A549 (cell line): ENCODE results near the gene DTWD2.

Source experiments
- CTCF ChIP-seq: fragments of >200 bp; sonication (Bioruptor Twin); formaldehyde crosslinking; IDR thresholded peaks from 3 replicates; pipeline ENCODE4 v1.5.1; 2016
- EP300 ChIP-seq, 2 experiments: fragments of >200 bp; sonication (Bioruptor Twin); formaldehyde crosslinking; IDR thresholded peaks; 2 replicates in 1 of 2; 3 replicates in 1 of 2; pipeline ENCODE4 v1.6.1; 2016 to 2017
- HDAC2 ChIP-seq: fragments of 200-600 bp; sonication (generic); IDR thresholded peaks from 2 replicates; pipeline ENCODE4 v1.6.1; 2016
- HOXB5 ChIP-seq: fragments of 250-450 bp; sonication (Bioruptor Pico); IDR thresholded peaks from 2 replicates; pipeline ENCODE4 v1.5.0; 2020; ENCODE audit warnings: mild to moderate bottlenecking, moderate library complexity
- JUN ChIP-seq, 2 experiments: fragments of >200 bp; sonication (Bioruptor Twin); formaldehyde crosslinking; IDR thresholded peaks; 2 replicates in 1 of 2; 3 replicates in 1 of 2; pipeline ENCODE4 v1.6.1; 2016 to 2017
- NFE2L2 ChIP-seq: fragments of 150-350 bp; conservative IDR thresholded peaks from 2 replicates; pipeline ENCODE4 v1.6.1; 2014; ENCODE audit warnings: low read length
- POLR2A ChIP-seq: IDR thresholded peaks from 2 replicates; pipeline ENCODE4 v1.6.1; 2012; ENCODE audit warnings: mild to moderate bottlenecking, low read length
- RFX5 ChIP-seq: fragments of 450-650 bp; IDR thresholded peaks from 2 replicates; pipeline ENCODE4 v1.7.1; 2014; ENCODE audit warnings: antibody characterized with exemption, mild to moderate bottlenecking, moderate library complexity
- SMC3 ChIP-seq: fragments of >200 bp; sonication (Bioruptor Twin); formaldehyde crosslinking; IDR thresholded peaks from 3 replicates; pipeline ENCODE4 v1.6.1; 2018; ENCODE audit warnings: inconsistent platforms
- SREBF2 ChIP-seq: fragments of 450-650 bp; IDR thresholded peaks from 2 replicates; pipeline ENCODE4 v1.6.1; 2014; ENCODE audit warnings: mild to moderate bottlenecking, moderate library complexity
- TFCP2L1 ChIP-seq: fragments of 250-450 bp; sonication (Bioruptor Pico); IDR thresholded peaks from 2 replicates; pipeline ENCODE4 v1.5.0; 2021; ENCODE audit warnings: mild to moderate bottlenecking
- TF ChIP-seq, protein P1 (sequence below): fragments of 200-600 bp; sonication (generic); IDR thresholded peaks from 2 replicates; pipeline ENCODE4 v1.6.1; 2016; ENCODE audit warnings: antibody characterized with exemption, mild to moderate bottlenecking, moderate library complexity

DNA sequence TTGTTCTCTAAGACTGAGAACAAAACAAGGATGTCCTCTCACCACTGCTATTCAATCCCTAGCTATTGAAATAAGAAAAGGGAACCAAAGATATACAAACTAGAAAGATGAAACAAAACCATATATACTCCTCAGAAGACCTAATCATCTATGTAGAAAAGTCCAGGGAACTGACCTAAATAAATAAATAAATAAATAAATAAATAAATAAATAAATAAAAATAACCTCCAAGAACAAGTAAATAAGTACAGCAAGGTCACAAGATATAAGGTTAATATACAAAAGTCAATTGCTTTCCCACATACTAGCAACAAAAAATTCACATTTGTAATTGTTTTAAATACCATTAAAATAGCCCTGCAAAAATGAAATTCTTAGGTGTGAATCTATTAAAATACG is 54.6 kb downstream of the DTWD2 start:
- TF ChIP-seq CTCF (no peak), SREBF2 (no peak), POLR2A (no peak), RFX5 (no peak), HDAC2 (no peak), TFCP2L1 (CRISPR knock-in tag) (no peak), HOXB5 (no peak), NFE2L2 (no peak), SMC3 (no peak), EP300 (IDR thresholded peaks at IDR 0.05) (no peak), JUN (IDR thresholded peaks at IDR 0.05) (no peak)
- TF ChIP-seq, protein P1, sequence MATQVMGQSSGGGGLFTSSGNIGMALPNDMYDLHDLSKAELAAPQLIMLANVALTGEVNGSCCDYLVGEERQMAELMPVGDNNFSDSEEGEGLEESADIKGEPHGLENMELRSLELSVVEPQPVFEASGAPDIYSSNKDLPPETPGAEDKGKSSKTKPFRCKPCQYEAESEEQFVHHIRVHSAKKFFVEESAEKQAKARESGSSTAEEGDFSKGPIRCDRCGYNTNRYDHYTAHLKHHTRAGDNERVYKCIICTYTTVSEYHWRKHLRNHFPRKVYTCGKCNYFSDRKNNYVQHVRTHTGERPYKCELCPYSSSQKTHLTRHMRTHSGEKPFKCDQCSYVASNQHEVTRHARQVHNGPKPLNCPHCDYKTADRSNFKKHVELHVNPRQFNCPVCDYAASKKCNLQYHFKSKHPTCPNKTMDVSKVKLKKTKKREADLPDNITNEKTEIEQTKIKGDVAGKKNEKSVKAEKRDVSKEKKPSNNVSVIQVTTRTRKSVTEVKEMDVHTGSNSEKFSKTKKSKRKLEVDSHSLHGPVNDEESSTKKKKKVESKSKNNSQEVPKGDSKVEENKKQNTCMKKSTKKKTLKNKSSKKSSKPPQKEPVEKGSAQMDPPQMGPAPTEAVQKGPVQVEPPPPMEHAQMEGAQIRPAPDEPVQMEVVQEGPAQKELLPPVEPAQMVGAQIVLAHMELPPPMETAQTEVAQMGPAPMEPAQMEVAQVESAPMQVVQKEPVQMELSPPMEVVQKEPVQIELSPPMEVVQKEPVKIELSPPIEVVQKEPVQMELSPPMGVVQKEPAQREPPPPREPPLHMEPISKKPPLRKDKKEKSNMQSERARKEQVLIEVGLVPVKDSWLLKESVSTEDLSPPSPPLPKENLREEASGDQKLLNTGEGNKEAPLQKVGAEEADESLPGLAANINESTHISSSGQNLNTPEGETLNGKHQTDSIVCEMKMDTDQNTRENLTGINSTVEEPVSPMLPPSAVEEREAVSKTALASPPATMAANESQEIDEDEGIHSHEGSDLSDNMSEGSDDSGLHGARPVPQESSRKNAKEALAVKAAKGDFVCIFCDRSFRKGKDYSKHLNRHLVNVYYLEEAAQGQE: no peak
